Heart right ventricle (tissue), 16 donors: ENCODE results near the gene LOXL1. TPM values are rescaled to one million over a fixed set of nuclear protein-coding genes. Genes with fewer than 3 reads are reported as not detected.

ENCODE experiments used
- ATAC-seq, 8 donors: fragments of 200-7000 bp; cut with Tn5 transposase; one replicate each; pipeline ENCODE4 v1.9.1; 2020; ENCODE audit warnings: mild to moderate bottlenecking in 8 of 8, moderate library complexity in 8 of 8, moderate number of reproducible peaks in 1 of 8
- DNase-seq, 2 donors: peaks; one replicate each; pipeline ENCODE4 v3.0.0-alpha.2; 2020
- H3K27ac ChIP-seq, 10 donors: fragments of 200-600 bp; sonication (generic) in 2 of 10; one replicate each; pipeline versions ENCODE4 v1.5.0 to v1.8.0; 2020 to 2022; ENCODE audit warnings: mild to moderate bottlenecking in 3 of 10
- H3K27me3 ChIP-seq, 7 donors: fragments of 200-600 bp; one replicate each; pipeline ENCODE4 v1.8.0; 2021 to 2022; ENCODE audit warnings: mild to moderate bottlenecking in 2 of 7
- H3K36me3 ChIP-seq, 9 donors: fragments of 200-600 bp; sonication (generic) in 1 of 9; one replicate each; pipeline versions ENCODE4 v1.5.0 to v1.8.0; 2020 to 2022; ENCODE audit warnings: mild to moderate bottlenecking in 2 of 9
- H3K4me1 ChIP-seq, 9 donors: fragments of 200-600 bp; sonication (generic) in 1 of 9; one replicate each; pipeline versions ENCODE4 v1.5.0 to v1.8.0; 2020 to 2022; ENCODE audit warnings: mild to moderate bottlenecking in 4 of 9
- H3K4me3 ChIP-seq, 10 donors: fragments of 200-600 bp; sonication (generic) in 2 of 10; one replicate each; pipeline versions ENCODE4 v1.5.0 to v1.8.0; 2020 to 2022; ENCODE audit warnings: mild to moderate bottlenecking in 7 of 10, moderate library complexity in 2 of 10
- H3K9me3 ChIP-seq, 11 donors: fragments of 200-600 bp in 10 of 11; sonication (generic) in 2 of 11; one replicate each; pipeline versions ENCODE4 v1.5.0 to v1.8.0; 2013 to 2022; ENCODE audit warnings: mild to moderate bottlenecking in 2 of 11, control low read depth in 1 of 11, moderate library complexity in 1 of 11
- CTCF ChIP-seq, 9 donors: fragments of 200-600 bp; sonication (generic) in 2 of 9; IDR thresholded peaks; one replicate each; pipeline versions ENCODE4 v1.5.0 to v1.8.0; 2021 to 2022; ENCODE audit warnings: antibody characterized with exemption in 9 of 9, mild to moderate bottlenecking in 5 of 9, moderate library complexity in 1 of 9
- WGBS, 2 donors: extraction: QIAGEN DNeasy Blood & Tissue Kit; methylation state at CpG; one replicate each; pipeline ENCODE4 v1.1.7; 2013; ENCODE audit warnings: inconsistent platforms in 1 of 2; 5-methylcytosine and 5-hydroxymethylcytosine counted together
- intact Hi-C, 10 donors: fragments of 100-400 bp; cut with DNase I; formaldehyde crosslinking; loops; one replicate each; pipeline versions ENCODE4 v1.11.1 to v1.14.2; 2022
- polyA plus RNA-seq, 2 donors: library from polyadenylated mRNA; stranded (reverse); fragments of 200-250 nt; gene quantifications; one replicate each; pipeline ENCODE4 v1.2.3, GENCODE V29; 2013
- total RNA-seq, 10 donors: library from RNA; stranded (reverse); fragmentation: NEBNext Ultra II Directional in 3 of 10; extraction: Animal tissue kit (Norgen Biotek cat#: 25700) in 3 of 10; gene quantifications; one replicate each; pipeline versions ENCODE4 v1.2.1 to v1.2.4, GENCODE V29; 2021 to 2023
- donor health status: Arrhythmogenic right ventricular cardiomyopathy.
- donor health status: ischemic (EF 13 %, LVEDD 7.1; RV severe dilation, severe dysfunction).
- donor health status: healthy with polysubstance abuse.
- donor health status: DM: no; HTN: yes; CAD: no.
- donor health status: DM: no; HTN: no; CAD: no.
- donor health status: ischemic (EF 25% LVEDD 6.9; RV normal size, moderate dysfunction).
- donor health status: ischemic (EF 25% LVEDD 5.7; RV mildly dilated, moderate dysfunction).
- donor health status: healthy.
- donor health status: DM: yes; HTN: yes; CAD: no.
- donor health status: Ischemic cardiomyopathy.
- donor health status: ischemic (EF 35%, LVEDD 5.7; RV mildly dilated, moderate dysfunction).
- donor health status: nonischemic (EF 11% LVEDD 7.7; RV severe dilation, severe dysfunction).
- donor health status: DM: yes; HTN: yes; CAD: no.
- donor health status: PGD.
- donor health status: ischemic (EF 29% LVEDD 5.4; RV normal size, mild dysfunction).
- donor health status: nonischemic (EF 23%, LVEDD 6.1; RV moderate dilation, normal function).

LOXL1 gene
- total and polyA plus RNA-seq, 12 donors = 11.2 to 66.6 (median 27.8) TPM

DNA sequence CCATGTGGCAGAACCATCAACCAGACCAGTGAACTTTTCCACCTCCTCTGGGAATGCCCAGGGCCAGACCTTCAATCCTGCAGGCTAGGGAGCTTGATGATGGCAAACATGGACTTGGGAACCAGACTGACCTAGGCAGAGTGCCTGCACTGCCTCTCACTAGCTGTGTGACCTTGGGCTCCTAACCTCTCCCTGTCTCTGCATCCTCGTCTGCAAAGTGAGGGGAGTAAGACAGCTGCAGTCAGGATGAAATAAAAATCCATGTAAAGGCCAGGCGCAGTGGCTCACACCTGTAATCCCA, 17.5 kb upstream of the LOXL1 start:
- DNase-seq (no peak), ATAC-seq (peak in 2 of 8 donors; percentile 16 to 24)
- Histone ChIP-seq H3K9me3 (peaks cover 0 to 6% (median 0%) of the 10 kb centered on the region in 11 donors), H3K4me3 (no peak overlapping the region), H3K27ac (no peak overlapping the region), H3K4me1 (peaks cover 0 to 16% (median 5%) of the 10 kb centered on the region in 9 donors), H3K27me3 (no peaks in the 10 kb centered on the region), H3K36me3 (no peaks in the 10 kb centered on the region)
- TF ChIP-seq CTCF (IDR thresholded peaks at IDR 0.05) = no peak
- intact Hi-C loops = loop anchor here in 9 of 10 donors (1.0 to 10.0 kb wide), 7 partner anchors 34 to 344 kb away; partner anchors contain the start of gene TBC1D21 (in 3 of the 9)
- WGBS, 2 donors = 91 to 92% methylated on average over 2 of the region's 2 CpGs

GRCh38 chr15:73909651-73910050, 16.6 kb upstream of the LOXL1 start:
- peaks cover 0 to 20% (median 5%) of the 10 kb centered on the region in 9 donors for H3K4me1 ChIP-seq
- DNase-seq = no peak
- intact Hi-C loops = loop anchor here in 9 of 10 donors (2.0 to 10.0 kb wide), 7 partner anchors 37 to 345 kb away; partner anchors contain the start of gene TBC1D21 (in 4 of the 9)
- no peaks in the 10 kb centered on the region for H3K27me3 ChIP-seq
- H3K27ac ChIP-seq = no peak overlapping the region
- no peak for ATAC-seq
- H3K9me3 ChIP-seq = peaks cover 0 to 6% (median 0%) of the 10 kb centered on the region in 11 donors
- H3K4me3 ChIP-seq = no peak overlapping the region
- TF ChIP-seq CTCF (IDR thresholded peaks at IDR 0.05) = no peak
- WGBS, 2 donors = 87 to 95% methylated on average over 2 of the region's 2 CpGs
- no peaks in the 10 kb centered on the region for H3K36me3 ChIP-seq

- DNase-seq (no peak), ATAC-seq (peak in 1 of 8 donors; percentile 21)
- Histone ChIP-seq H3K4me1 (peaks cover 0 to 20% (median 5%) of the 10 kb centered on the region in 9 donors), H3K4me3 (no peak overlapping the region), H3K27me3 (no peaks in the 10 kb centered on the region), H3K9me3 (no peaks in the 10 kb centered on the region), H3K36me3 (no peaks in the 10 kb centered on the region), H3K27ac (no peak overlapping the region)
- intact Hi-C loops = loop anchor here in 1 of 10 donors (2.0 kb wide), 1 partner anchor 38 kb away; the partner anchor contains the start of gene TBC1D21
- WGBS, 2 donors = 69 to 71% methylated on average over 7 of the region's 7 CpGs
- TF ChIP-seq CTCF (IDR thresholded peaks at IDR 0.05) = no peak
Measured at GRCh38 chr15:73910522-73911303, 15.5 kb upstream of the LOXL1 start.

GRCh38 chr15:73912030-73912596, 14.1 kb upstream of the LOXL1 start:
- H3K4me1 ChIP-seq = peaks cover 0 to 16% (median 5%) of the 10 kb centered on the region in 9 donors
- 76 to 88% methylated on average over 7 of the region's 7 CpGs for WGBS, 2 donors
- peaks cover 0 to 4% (median 0%) of the 10 kb centered on the region in 9 donors for H3K36me3 ChIP-seq
- no peak overlapping the region for H3K27ac ChIP-seq
- H3K27me3 ChIP-seq = no peaks in the 10 kb centered on the region
- TF ChIP-seq CTCF (IDR thresholded peaks at IDR 0.05) = no peak
- ATAC-seq (no peak), DNase-seq (no peak)
- no peak overlapping the region for H3K4me3 ChIP-seq
- intact Hi-C loops = no loop called here
- H3K9me3 ChIP-seq = peaks cover 0 to 6% (median 0%) of the 10 kb centered on the region in 11 donors
